ENCODE results near the gene MED13L. TPM values are rescaled to one million over a fixed set of nuclear protein-coding genes. Genes with fewer than 3 reads are reported as not detected.

Gene MED13L
- total and polyA plus RNA-seq, 2 donors (not counting 1 experiment from before 2014, with no cell fraction given): 20.3 to 207 TPM

DNA sequence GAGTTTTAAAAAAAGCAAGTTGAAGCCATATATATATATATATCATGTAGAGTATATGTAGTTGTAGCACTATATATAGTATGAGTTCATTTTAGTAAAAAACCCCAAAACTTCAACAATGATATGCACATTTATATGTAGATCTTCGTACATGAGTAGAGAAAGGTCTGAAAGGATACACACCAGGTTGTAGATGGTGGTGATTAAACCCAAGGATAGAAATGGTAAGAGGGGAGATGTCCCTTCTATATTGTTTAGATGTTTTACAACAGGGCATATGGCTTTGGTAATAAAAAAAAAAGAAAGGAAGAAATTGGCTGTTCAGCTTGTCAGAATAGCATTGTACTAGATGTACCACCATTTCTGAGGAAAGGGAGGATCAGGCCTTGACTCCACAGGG is 31.9 kb upstream of the MED13L start:
- H3K79me2 ChIP-seq (ENCODE audit: control insufficient read depth, insufficient read depth, low read length): no peaks in the 10 kb centered on the region
- no peak overlapping the region for H3K4me2 ChIP-seq (replicated peaks; ENCODE audit: low read depth, low read length, poor library complexity, severe bottlenecking)
- no peaks in the 10 kb centered on the region for H4K20me1 ChIP-seq (ENCODE audit: control insufficient read depth, insufficient read depth, low read length, poor library complexity, severe bottlenecking)
- Mint-ChIP-seq H3K27me3 (no peaks in the 10 kb centered on the region), H3K4me1 (peaks cover under 1% of the 10 kb centered on the region), H3K27ac (no peak overlapping the region), H3K9me3 (ENCODE audit: insufficient read depth) (no peaks in the 10 kb centered on the region), H3K4me3 (no peak overlapping the region)
- intact Hi-C loops (cut with micrococcal nuclease): no loop called here
- TF ChIP-seq EZH2 (IDR thresholded peaks at IDR 0.05; ENCODE audit: borderline replicate concordance, insufficient read depth, low read depth, low read length, poor library complexity, severe bottlenecking): no peak
- TF ChIP-seq, protein P1, sequence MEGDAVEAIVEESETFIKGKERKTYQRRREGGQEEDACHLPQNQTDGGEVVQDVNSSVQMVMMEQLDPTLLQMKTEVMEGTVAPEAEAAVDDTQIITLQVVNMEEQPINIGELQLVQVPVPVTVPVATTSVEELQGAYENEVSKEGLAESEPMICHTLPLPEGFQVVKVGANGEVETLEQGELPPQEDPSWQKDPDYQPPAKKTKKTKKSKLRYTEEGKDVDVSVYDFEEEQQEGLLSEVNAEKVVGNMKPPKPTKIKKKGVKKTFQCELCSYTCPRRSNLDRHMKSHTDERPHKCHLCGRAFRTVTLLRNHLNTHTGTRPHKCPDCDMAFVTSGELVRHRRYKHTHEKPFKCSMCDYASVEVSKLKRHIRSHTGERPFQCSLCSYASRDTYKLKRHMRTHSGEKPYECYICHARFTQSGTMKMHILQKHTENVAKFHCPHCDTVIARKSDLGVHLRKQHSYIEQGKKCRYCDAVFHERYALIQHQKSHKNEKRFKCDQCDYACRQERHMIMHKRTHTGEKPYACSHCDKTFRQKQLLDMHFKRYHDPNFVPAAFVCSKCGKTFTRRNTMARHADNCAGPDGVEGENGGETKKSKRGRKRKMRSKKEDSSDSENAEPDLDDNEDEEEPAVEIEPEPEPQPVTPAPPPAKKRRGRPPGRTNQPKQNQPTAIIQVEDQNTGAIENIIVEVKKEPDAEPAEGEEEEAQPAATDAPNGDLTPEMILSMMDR (IDR thresholded peaks at IDR 0.05): no peak
- no peaks in the 10 kb centered on the region for H3K27me3 ChIP-seq (replicated peaks in 1 of 4; ENCODE audit: control extremely low read depth in 1 of 4, control insufficient read depth in 3 of 4, insufficient read depth in 4 of 4, low read length in 3 of 4)
- no peak overlapping the region for H3K9ac ChIP-seq (ENCODE audit: low read length)
- no peak overlapping the region for H2AFZ ChIP-seq (ENCODE audit: insufficient read depth, low read depth, low read length, poor library complexity, severe bottlenecking)
- WGBS (ENCODE audit: insufficient coverage): no CpG with 5 or more reads among the region's 1 CpG
- ChIA-PET CTCF (no interaction called here), POLR2A (no interaction called here)
- H3K9me3 ChIP-seq (ENCODE audit: control extremely low read depth in 1 of 3, control insufficient read depth in 2 of 3, insufficient read depth in 1 of 3, low read length in 2 of 3): peaks cover 3 to 9% (median 3%) of the 10 kb centered on the region in 3 donors
- no peak overlapping the region for H3K4me3 ChIP-seq (ENCODE audit: control extremely low read depth in 1 of 5, extremely low read depth in 1 of 5, insufficient read depth in 1 of 5, low read depth in 2 of 5, low read length in 4 of 5)
- no peak overlapping the region for H3K27ac ChIP-seq (ENCODE audit: low read length in 2 of 2)
- H3K4me1 ChIP-seq (ENCODE audit: control insufficient read depth in 2 of 2, insufficient read depth in 2 of 2, low read length in 2 of 2): no peaks in the 10 kb centered on the region
- DNase-seq (no peak), ATAC-seq (ENCODE audit: low read depth) (no peak)
- no peaks in the 10 kb centered on the region for H3K36me3 ChIP-seq (replicated peaks in 1 of 2; ENCODE audit: control extremely low read depth in 1 of 2, control insufficient read depth in 1 of 2, extremely low read depth in 1 of 2, insufficient read depth in 2 of 2, low read length in 1 of 2)

DNA sequence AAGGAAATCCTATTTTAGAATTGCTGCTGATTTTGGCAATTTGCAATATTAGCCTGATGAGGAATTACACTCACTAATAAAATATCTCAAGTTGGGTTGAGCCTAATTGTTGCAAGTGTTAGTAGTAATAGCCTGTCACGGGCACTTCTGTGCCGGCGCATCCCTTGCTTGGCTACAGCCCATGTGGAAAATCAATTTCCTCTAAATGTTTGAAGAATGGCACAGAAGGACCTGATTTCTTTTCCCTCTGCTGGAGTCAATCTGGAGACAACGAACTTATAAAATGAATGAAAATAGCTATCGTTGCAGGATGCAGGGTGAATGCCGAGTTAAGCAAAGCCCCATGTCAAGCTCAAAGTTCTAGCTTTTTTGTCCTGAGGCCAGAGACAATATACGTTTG is 31.2 kb upstream of the MED13L start:
- intact Hi-C loops (cut with micrococcal nuclease): no loop called here
- no peaks in the 10 kb centered on the region for H4K20me1 ChIP-seq (ENCODE audit: control insufficient read depth, insufficient read depth, low read length, poor library complexity, severe bottlenecking)
- H3K27ac Mint-ChIP-seq: no peak overlapping the region
- no peaks in the 10 kb centered on the region for H3K79me2 ChIP-seq (ENCODE audit: control insufficient read depth, insufficient read depth, low read length)
- no peak for DNase-seq
- WGBS (ENCODE audit: insufficient coverage): 100% methylated on average over 5 of the region's 7 CpGs
- POLR2A ChIA-PET: no interaction called here
- H3K9me3 ChIP-seq (ENCODE audit: control extremely low read depth in 1 of 3, control insufficient read depth in 2 of 3, insufficient read depth in 1 of 3, low read length in 2 of 3): peaks cover 3 to 9% (median 3%) of the 10 kb centered on the region in 3 donors
- H3K27me3 Mint-ChIP-seq: no peaks in the 10 kb centered on the region
- H3K4me3 Mint-ChIP-seq: no peak overlapping the region
- H3K9ac ChIP-seq (ENCODE audit: low read length): no peak overlapping the region
- H3K4me3 ChIP-seq (ENCODE audit: control extremely low read depth in 1 of 5, extremely low read depth in 1 of 5, insufficient read depth in 1 of 5, low read depth in 2 of 5, low read length in 4 of 5): no peak overlapping the region
- H3K27ac ChIP-seq (ENCODE audit: low read length in 2 of 2): no peak overlapping the region
- H3K4me2 ChIP-seq (replicated peaks; ENCODE audit: low read depth, low read length, poor library complexity, severe bottlenecking): no peak overlapping the region
- CTCF ChIA-PET: no interaction called here
- no peaks in the 10 kb centered on the region for H3K4me1 ChIP-seq (ENCODE audit: control insufficient read depth in 2 of 2, insufficient read depth in 2 of 2, low read length in 2 of 2)
- no peaks in the 10 kb centered on the region for H3K27me3 ChIP-seq (replicated peaks in 1 of 4; ENCODE audit: control extremely low read depth in 1 of 4, control insufficient read depth in 3 of 4, insufficient read depth in 4 of 4, low read length in 3 of 4)
- ATAC-seq (ENCODE audit: low read depth): no peak
- H3K36me3 ChIP-seq (replicated peaks in 1 of 2; ENCODE audit: control extremely low read depth in 1 of 2, control insufficient read depth in 1 of 2, extremely low read depth in 1 of 2, insufficient read depth in 2 of 2, low read length in 1 of 2): no peaks in the 10 kb centered on the region
- H2AFZ ChIP-seq (ENCODE audit: insufficient read depth, low read depth, low read length, poor library complexity, severe bottlenecking): no peak overlapping the region
- no peaks in the 10 kb centered on the region for H3K4me1 Mint-ChIP-seq
- TF ChIP-seq EZH2 (IDR thresholded peaks at IDR 0.05; ENCODE audit: borderline replicate concordance, insufficient read depth, low read depth, low read length, poor library complexity, severe bottlenecking): no peak
- TF ChIP-seq, protein P1 (IDR thresholded peaks at IDR 0.05): no peak
- no peaks in the 10 kb centered on the region for H3K9me3 Mint-ChIP-seq (ENCODE audit: insufficient read depth)

All from B cell (primary cell).